Stimulated activated CD4-positive, alpha-beta T cell treated with anti-CD3 and anti-CD28 coated beads, Interleukin-12 subunit alpha, Interleukin-12 subunit beta, amount 100 ng/mL, for 24 hours (primary cell): Measurements from ENCODE around the gene PRR12.

Source experiments
- DNase-seq, 2 experiments: peaks; one replicate each; pipeline ENCODE4 v3.0.0-alpha.2; 2020; ENCODE audit warnings: low read depth in 2 of 2

PRR12 gene

DNA sequence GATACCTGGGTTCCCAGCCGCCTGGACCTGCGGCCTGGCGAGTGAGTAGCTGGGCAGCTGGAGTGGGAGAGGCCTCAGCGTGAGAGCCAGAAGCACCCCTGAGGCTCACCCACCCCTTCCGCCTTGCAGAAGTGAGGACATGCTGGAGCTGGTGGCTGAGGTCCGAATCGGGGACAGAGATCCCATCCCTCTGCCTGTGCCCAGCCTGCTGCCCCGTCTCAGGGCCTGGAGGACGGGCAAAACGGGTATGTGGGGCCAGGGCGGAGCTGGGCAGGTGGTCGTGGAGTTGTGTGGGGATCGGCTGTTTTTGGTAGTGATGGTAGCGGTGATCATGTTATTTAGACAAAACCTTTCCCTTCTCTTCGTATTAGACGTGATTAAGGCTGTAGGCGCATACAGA lies 55.6 kb downstream of the PRR12 start:
- no peak for DNase-seq

DNA sequence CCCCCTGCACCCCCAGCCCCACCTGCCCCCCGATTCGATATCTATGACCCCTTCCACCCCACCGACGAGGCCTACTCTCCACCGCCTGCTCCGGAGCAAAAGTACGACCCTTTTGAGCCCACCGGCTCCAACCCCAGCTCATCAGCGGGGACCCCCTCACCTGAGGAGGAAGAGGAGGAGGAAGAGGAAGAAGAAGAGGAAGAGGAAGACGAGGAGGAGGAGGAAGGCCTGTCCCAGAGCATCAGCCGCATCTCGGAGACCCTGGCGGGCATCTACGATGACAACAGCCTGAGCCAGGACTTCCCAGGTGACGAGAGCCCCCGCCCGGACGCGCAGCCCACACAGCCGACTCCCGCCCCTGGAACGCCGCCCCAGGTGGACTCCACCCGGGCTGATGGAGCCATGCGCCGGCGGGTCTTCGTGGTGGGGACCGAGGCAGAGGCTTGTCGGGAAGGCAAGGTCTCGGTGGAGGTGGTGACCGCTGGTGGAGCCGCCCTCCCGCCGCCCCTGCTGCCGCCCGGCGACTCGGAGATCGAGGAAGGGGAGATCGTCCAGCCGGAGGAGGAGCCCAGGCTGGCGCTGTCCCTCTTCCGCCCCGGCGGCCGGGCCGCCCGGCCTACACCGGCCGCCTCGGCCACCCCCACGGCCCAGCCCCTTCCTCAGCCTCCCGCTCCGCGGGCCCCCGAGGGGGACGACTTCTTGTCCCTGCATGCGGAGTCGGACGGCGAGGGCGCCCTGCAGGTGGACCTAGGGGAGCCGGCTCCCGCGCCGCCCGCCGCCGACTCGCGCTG lies 60.2 kb downstream of the PRR12 start:
- DNase-seq: no peak

DNA sequence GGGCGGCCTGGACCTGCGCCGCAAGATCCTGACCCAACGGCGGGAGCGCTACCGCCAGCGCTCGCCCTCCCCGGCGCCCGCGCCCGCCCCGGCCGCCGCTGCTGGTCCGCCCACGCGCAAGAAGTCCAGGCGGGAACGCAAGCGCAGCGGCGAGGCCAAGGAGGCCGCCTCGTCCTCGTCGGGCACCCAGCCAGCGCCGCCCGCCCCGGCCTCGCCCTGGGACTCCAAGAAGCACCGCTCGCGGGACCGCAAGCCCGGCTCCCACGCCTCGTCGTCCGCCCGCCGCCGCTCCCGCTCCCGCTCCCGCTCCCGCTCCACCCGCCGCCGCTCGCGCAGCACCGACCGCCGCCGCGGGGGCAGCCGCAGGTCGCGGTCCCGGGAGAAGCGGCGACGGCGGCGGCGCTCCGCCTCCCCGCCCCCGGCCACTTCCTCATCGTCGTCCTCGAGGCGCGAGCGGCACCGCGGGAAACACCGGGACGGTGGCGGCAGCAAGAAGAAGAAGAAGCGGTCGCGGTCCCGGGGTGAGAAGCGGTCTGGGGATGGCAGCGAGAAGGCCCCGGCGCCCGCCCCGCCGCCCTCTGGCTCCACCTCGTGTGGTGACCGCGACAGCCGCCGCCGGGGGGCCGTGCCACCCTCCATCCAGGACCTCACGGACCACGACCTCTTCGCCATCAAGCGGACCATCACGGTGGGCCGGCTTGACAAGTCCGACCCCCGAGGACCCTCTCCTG lies 61.0 kb downstream of the PRR12 start:
- no peak for DNase-seq

DNA sequence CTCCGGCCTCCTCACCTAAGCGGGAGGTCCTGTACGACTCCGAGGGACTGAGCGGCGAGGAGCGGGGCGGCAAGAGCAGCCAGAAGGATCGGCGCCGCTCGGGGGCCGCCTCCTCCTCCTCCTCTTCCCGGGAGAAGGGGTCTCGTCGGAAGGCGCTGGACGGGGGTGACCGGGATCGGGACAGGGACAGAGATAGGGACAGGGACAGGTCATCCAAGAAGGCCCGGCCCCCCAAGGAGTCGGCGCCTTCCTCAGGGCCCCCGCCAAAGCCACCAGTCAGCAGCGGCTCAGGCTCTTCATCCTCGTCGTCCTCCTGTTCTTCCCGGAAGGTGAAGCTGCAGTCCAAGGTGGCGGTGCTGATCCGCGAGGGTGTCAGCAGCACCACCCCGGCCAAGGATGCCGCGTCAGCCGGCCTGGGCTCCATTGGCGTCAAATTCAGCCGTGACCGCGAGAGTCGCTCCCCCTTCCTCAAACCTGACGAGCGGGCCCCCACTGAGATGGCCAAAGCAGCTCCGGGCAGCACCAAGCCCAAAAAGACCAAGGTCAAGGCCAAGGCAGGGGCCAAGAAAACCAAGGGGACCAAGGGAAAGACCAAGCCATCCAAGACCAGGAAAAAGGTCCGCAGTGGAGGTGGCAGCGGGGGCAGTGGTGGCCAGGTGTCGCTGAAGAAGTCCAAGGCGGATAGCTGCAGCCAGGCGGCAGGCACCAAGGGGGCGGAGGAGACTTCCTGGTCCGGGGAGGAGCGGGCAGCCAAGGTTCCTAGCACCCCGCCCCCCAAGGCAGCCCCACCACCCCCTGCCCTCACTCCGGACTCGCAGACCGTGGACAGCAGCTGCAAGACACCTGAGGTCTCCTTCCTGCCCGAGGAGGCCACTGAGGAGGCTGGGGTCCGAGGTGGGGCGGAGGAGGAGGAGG lies 61.8 kb downstream of the PRR12 start:
- no peak for DNase-seq

DNA sequence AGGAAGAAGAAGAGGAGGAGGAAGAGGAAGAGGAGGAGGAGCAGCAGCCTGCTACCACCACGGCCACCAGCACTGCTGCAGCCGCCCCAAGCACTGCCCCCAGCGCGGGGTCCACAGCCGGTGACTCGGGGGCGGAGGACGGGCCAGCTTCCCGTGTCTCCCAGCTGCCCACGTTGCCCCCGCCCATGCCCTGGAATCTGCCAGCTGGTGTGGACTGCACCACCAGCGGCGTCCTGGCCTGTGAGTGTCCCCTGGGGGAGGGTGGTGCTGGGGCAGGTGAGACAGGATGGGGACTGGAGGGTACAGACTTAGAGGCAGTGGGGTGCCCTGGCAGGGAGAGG lies 62.5 kb downstream of the PRR12 start:
- no peak for DNase-seq

DNA sequence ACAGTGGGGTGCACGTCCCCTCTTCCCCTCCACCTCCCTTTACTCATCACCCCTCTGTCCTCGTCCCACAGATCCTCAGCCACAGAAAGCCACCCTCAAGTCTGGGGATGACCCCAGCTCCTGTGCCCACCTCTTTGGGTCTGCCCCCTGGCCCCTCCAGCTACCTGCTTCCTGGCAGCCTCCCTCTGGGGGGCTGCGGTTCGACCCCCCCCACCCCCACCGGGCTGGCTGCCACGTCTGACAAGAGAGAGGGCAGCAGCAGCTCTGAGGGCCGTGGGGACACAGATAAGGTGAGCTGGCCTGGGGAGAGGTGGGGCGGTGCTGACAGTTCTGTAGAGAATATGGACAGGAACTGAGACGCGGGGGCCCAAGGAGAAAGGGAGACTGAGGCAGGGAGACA lies 63.6 kb downstream of the PRR12 start:
- no peak for DNase-seq

DNA sequence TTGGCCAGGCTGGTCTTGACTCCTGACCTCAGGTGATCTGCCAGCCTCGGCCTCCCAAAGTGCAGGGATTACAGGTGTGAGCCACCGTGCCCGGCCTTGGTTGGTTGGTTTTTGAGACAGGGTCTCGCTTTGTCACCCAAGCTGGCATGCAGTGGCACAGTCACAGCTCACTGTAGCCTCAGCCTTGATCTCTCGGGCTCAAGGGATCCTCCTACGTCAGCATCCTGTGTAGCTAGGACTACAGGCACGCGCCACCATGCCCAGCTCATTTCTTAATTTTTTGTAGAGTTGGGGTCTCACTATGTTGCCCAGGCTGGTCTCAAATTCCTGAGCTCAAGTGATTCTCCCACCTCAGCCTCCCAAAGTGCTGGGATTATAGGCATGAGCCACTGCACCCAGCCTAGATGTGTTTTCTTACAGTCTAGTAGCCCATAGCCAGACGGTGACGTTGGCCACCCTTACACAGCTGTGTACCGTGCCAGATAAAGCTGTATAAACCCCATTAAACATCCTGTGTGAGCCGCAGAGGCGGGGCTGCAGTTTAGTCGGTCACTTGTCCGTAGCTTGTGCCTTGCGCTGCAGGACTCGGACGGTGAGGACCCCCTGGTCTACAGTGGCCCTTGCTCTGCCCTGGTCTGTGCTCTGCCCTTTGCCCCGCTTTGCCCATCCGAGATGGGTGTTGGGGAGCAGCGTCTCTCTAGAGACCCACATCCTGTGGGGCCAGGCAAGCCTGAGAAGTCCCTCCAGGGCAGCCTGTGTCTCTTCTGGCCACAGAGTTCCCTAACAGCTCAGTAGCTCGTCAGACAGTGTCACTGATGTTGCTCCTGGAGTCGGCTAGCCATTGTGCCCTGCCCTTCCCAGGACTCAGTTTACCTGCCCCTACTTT lies 64.8 kb downstream of the PRR12 start:
- no peak for DNase-seq

DNA sequence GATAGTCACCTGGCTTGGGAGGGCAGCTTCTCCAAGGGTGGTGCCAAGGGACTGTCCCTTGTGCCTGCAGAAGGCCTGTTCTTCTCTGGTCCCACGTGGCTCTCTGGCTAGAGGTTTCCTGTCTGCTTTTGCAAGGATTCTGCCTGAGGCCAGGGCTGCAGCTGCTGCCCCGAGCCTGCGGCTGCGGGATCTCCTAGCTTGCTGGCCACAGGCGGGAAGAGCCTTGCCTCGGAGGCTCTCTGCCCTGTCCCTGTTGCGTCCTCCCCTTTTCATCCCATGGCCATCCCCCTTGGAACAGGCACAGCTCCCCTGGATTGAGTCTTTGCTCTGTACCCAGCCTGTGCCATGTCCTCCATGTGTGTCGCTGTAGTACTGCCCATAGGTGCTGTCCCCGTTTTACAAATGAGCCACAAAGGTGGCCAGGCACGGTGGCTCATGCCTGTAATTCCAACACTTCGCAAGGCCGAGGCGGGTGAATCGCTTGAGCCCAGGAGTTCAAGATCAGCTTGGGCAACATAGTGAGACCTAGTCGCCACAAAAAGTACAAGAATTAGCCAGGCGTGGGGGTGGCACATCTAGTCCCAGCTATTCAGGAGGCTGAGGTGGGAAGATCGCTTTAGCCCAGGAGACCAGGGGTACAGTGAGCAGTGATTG lies 65.6 kb downstream of the PRR12 start:
- DNase-seq: no peak

DNA sequence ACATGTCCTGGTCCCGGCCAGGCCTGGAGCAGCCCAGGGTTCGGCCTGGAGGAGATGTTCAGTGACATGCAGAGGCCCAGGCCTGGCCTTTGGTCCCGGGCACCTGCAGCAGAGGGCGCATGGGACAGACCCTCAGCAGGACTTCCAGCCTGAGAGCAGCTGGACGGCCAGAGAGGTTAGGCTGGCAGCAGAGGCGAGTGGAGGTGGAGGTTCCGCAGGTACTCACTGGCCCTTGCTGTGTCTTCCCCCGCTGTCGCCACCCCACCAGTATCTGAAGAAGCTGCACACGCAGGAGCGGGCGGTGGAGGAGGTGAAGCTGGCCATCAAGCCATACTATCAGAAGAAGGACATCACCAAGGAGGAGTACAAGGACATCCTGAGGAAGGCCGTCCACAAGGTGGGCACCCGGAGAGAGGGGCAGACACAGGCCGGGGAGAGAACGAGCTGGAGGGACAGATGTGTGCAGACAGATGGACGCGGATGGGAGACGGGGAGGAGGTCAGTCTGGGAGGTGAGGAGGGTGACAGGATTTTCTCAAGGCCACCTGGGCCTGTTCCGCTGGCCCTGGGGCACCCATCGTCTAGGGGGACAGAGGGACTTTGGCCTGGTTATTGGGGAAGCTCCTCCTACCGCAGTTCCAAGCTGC lies 66.6 kb downstream of the PRR12 start:
- DNase-seq: no peak

DNA sequence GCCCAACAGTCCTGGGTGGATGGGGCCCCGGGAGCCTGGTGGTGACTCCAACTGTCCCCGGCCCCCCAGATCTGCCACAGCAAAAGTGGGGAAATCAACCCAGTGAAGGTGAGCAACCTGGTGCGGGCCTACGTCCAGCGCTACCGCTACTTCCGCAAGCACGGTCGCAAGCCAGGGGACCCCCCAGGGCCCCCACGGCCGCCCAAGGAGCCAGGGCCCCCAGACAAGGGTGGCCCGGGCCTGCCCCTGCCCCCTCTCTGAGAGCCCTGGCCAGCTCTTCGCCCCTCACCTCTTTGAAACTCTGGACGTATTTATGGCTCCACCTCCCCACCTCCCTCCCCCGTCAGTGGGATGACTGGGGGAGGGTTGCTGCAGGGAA lies 67.1 kb downstream of the PRR12 start:
- no peak for DNase-seq

DNA sequence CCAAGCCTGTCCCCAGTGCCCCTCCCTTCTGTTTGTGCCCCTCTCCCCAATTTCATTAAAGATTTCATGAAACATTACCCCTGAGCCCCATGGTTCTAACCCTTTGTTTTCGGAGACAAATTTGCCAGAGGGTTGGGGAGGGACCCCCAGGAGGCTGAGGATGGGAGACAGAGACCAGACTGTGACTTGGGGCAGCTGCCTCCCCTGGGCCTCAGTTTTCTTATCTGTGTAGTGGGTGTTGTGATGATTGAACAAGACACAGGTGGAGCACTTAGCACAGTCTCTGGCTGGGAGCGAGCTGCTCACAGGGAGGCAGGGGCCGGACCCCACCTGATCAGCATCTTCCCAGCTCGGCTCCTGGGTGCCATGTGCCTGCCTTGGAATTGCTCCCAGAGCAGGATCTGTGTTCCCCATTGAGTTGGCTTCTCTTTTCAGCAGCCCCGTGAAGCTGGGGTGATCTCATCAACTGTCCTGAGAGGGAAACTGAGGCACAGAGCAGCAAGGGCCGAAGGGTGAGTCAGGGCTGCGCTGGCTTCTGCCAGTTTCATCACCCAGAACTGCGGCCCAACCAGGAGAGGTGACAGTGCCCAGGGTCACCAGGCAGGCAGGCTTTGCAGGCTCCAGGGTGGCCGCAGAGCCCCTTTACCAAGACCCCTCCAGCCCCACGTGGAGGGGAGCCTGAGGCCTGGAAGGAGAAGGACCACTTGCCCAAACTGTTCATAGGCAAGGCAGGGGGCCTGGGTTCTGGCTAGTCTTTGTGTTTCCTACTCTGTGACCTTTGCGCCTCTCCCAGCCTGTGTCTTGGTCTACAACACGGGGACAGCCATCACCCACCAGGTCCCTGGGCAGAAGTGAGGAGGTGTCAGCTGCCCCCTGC lies 67.8 kb downstream of the PRR12 start:
- DNase-seq: no peak

DNA sequence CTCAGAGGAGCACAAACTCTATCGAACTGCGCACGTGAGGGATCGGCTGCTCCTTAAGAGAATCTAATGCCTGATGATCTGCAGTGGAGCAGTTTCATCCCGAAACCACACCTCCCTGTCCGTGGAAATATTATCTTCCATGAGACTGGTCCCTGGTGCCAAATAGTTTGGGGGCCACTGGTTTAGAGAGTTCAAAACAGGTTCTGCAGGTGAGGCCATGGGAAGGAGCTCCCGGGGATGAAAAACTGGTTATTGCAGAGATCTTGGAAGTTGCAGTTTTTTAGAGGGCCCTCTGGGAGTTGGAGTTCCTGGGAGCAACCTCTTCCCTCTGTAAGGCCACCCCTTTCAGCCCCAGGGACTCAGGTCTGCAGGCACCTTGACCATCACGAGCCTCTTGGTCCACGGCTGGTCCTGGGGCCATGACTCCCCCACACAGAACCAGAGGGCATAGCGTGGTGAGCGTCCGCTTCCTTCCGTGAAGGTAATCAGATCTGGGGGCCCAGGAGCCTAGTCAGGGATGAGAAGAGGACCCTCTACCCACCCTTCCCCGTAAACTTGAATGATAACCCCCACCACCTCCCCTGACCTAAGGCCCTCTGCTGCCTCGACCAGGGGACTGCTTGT lies 69.5 kb downstream of the PRR12 start:
- DNase-seq: no peak

DNA sequence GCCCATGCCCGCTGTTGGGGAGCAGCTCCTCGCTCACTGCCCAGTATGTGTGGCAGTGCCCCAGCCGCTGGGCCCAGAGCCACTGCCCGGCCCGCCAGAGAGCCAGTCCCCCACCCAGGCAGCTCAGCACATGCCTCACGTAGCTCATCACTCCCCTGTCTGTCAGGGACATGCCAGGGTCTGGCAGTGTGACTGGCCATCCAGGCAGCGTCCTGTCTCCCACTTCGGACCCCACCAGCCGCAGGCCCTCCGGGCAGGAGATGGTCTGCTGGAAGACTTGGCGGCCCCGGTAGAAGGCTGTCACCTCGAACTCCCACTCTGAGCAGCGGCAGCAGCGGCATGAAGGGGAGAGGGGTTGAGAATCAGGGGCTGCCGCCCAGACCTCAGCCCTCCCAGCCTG lies 71.0 kb downstream of the PRR12 start:
- no peak for DNase-seq

DNA sequence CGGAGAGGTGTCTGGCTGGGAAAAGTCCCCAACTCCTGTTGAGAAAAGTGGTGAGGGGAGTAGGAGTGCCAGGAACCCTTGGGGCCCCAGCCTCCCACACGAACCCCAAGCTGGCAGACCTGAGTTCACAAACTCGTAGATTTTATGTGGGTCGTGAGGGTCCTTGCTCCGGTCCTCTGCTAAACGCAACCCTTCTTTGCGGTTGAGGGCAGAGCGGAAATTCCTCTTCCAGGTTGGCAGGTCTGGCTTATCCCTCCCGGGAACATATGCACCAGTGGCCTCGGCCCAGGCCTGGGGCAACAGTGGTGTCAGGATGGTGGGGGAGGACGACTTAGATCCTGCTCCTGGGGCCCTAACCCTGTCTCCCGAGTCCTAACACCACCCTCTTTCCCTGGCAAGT lies 72.2 kb downstream of the PRR12 start:
- no peak for DNase-seq

DNA sequence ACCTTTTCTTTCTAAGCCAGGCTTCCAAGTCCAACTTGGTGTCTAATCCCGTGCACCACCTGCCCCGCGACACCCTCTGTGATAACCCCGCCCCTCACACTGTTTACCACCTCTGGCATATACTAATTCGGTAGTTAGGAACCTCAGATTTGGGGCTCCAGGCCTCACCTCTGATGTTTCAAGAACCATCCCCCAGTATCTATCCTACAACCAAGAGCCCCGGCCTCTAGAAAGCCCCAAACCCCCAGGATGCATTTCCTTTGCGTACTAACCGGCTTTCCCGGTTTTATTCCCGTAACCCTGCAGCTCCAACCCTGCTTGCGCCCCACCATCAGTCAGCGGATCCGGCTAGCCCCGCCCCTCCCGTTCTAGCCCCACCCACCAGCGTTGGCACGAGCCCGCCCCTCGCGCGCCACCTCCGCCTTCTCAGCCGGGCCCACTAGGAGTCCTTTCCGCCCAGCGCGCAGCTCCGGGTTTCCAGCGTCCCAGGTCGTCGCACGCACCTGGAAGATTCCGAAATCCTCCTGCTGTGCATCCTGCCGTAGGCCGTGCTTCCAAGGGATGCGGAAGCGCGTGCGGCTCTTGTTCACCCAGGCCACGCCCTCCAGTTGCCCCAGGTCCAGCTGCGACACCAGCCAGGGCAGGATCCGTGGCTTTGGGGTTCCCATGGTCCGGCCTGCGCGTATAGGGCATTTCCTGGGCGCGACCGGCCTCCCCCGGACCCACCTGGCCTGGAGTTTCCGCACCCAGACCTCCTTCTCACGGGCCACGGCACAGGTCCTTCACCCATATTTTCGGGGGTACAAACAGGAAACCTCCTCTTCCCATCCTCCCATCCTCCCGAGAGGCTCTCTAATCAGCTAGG lies 73.4 kb downstream of the PRR12 start:
- DNase-seq: peak; percentile 83 to 96

DNA sequence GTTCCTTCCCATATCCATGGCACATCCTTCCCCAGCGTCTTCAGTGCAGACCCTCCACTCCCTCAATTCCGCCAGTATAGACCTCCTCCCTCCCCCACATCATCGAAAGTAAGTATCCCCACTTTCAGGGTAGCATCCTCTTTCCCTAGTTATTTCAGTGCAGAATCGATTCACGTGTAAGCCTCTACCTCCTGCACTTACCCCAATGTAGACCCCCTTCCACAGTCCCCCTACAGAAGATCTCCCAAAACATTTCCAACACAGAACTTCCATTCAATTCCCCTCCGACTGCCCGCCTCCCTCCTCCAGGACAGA lies 74.0 kb downstream of the PRR12 start:
- no peak for DNase-seq

DNA sequence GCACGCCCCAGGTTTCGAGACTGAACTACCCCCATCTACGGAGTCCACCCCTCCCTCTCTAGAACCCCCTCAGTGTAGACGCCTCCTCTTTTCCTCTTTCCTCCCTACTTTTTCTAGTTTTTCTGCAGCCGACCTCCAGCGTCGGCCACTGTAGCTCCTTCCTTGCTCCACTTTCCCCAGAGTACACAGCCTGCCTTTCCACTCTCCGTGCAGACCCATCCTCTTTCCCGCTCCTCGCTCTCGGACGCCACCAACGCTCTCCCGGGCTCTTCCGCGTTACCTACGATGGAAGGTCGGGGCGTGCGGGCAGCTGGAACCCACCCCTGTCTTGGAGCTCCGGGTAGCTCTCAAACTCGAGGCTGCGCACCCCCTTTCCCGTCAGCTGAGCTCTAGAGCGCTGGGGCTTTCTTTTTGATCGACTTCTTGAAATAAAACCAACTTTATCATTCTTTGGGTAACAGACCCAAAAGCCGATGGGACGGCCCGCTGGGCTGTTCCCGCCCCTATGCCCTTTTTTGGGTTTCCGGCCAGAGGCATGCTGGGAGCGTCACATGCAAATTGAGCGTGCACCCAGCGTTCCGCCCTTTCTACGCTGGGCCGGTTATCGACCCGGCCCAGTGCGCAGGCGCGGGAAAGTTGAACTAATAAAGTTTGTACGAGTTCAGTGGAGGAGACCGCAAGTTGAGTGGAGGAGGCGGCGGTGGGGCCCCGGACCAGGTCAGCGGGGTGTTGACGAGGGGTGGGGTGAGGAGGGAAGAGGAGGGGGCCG lies 74.6 kb downstream of the PRR12 start, which contains the start of the genes BCL2L12 and IRF3:
Gene BCL2L12 (plus strand): TSS at position 583 of the 769 bp plus-strand sequence. CDS start 760 bp downstream, outside the sequence.
Gene IRF3 (minus strand): TSS at position 507 of the 769 bp plus-strand sequence. CDS start 1,019 bp downstream, outside the sequence.
- peak; percentile 98 to 100 for DNase-seq
